ENCODE measurements around the gene PCP2. TPM values are rescaled to one million over a fixed set of nuclear protein-coding genes. Genes with fewer than 3 reads are reported as not detected.

The PCP2 gene
- 7.6 and 9.3 TPM in 2 replicates for total RNA-seq
- 9.5 TPM for total RNA-seq (2013)
- 5.6 and 6.5 TPM in 2 replicates for polyA plus RNA-seq
- polyA minus RNA-seq: 2.7 and 6.4 TPM in 2 replicates

DNA sequence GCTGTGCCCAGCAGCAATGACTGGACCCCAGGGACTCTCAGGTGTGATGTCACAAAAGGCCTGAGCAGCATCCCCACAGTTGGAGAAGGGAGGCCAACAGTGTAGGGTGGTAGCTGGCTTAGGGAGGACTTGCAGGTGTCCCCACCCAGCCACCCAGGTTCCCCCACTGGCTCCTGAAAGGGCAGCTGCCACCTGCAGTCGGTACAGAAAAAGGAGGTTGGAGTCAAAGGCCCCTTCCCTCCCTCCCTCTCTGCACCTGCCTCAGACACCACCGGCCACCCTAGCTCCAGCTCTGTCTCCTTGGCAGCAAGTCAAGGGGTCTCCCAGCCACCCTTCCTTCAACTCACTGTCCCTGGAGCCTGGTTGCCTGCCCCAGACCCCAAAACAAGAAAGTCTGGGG, at the start of gene PCP2:
Gene PCP2, minus strand, starts transcription at position 22 of the 400 bp plus-strand sequence. CDS start 262 bp downstream, outside the sequence.
- DNase-seq (no peak), ATAC-seq (ENCODE audit: low read depth) (no peak)
- Mint-ChIP-seq H3K4me1 (peaks cover 50% of the 10 kb centered on the region), H3K9me3 (ENCODE audit: insufficient read depth) (no peaks in the 10 kb centered on the region), H3K27me3 (no peaks in the 10 kb centered on the region), H3K27ac (no peak within 1 kb of the TSS), H3K4me3 (peak within 1 kb of the TSS; percentile 13)
- Histone ChIP-seq H3K27me3 (replicated peaks in 1 of 4; ENCODE audit: control extremely low read depth in 1 of 4, control insufficient read depth in 3 of 4, insufficient read depth in 4 of 4, low read length in 3 of 4) (no peaks in the 10 kb centered on the region), H3K79me2 (ENCODE audit: control insufficient read depth, insufficient read depth, low read length) (peaks cover 87% of the 10 kb centered on the region), H4K20me1 (ENCODE audit: control insufficient read depth, insufficient read depth, low read length, poor library complexity, severe bottlenecking) (peaks cover 2% of the 10 kb centered on the region), H3K4me1 (ENCODE audit: control insufficient read depth in 2 of 2, insufficient read depth in 2 of 2, low read length in 2 of 2) (peaks cover 29 to 37% of the 10 kb centered on the region in 2 donors), H3K27ac (ENCODE audit: low read length in 2 of 2) (no peak within 1 kb of the TSS), H3K9ac (ENCODE audit: low read length) (no peak within 1 kb of the TSS), H2AFZ (ENCODE audit: insufficient read depth, low read depth, low read length, poor library complexity, severe bottlenecking) (no peak within 1 kb of the TSS), H3K4me3 (ENCODE audit: control extremely low read depth in 1 of 5, extremely low read depth in 1 of 5, insufficient read depth in 1 of 5, low read depth in 2 of 5, low read length in 4 of 5) (no peak within 1 kb of the TSS), H3K9me3 (ENCODE audit: control extremely low read depth in 1 of 3, control insufficient read depth in 2 of 3, insufficient read depth in 1 of 3, low read length in 2 of 3) (peaks cover 0 to 10% (median 0%) of the 10 kb centered on the region in 3 donors), H3K4me2 (replicated peaks; ENCODE audit: low read depth, low read length, poor library complexity, severe bottlenecking) (no peak within 1 kb of the TSS), H3K36me3 (replicated peaks in 1 of 2; ENCODE audit: control extremely low read depth in 1 of 2, control insufficient read depth in 1 of 2, extremely low read depth in 1 of 2, insufficient read depth in 2 of 2, low read length in 1 of 2) (peaks cover 0 to 10% of the 10 kb centered on the region in 2 experiments)
- CTCF ChIA-PET: no interaction called here
- WGBS (ENCODE audit: insufficient coverage): 63% methylated on average over 2 of the region's 2 CpGs
- intact Hi-C loops (cut with micrococcal nuclease): no loop called here
- no peak for TF ChIP-seq CTCF (IDR thresholded peaks at IDR 0.05)
- TF ChIP-seq EZH2 (IDR thresholded peaks at IDR 0.05; ENCODE audit: borderline replicate concordance, insufficient read depth, low read depth, low read length, poor library complexity, severe bottlenecking): no peak
- POLR2A ChIA-PET: no interaction called here

- H3K27ac ChIP-seq (ENCODE audit: low read length in 2 of 2): peak overlapping the region; percentile 37 to 79
- H3K9ac ChIP-seq (ENCODE audit: low read length): peak overlapping the region; percentile 79
- WGBS (ENCODE audit: insufficient coverage): 93% methylated on average over 74 of the region's 74 CpGs
- POLR2A ChIA-PET: no interaction called here
- intact Hi-C loops (cut with micrococcal nuclease): loop anchor here (5.0 kb wide), 1 partner anchor 35 kb away; no protein-coding TSS in a partner anchor
- DNase-seq (peak; percentile 38), ATAC-seq (ENCODE audit: low read depth) (no peak)
- H3K4me2 ChIP-seq (replicated peaks; ENCODE audit: low read depth, low read length, poor library complexity, severe bottlenecking): peak overlapping the region; percentile 94
- H3K27me3 ChIP-seq (replicated peaks in 1 of 4; ENCODE audit: control extremely low read depth in 1 of 4, control insufficient read depth in 3 of 4, insufficient read depth in 4 of 4, low read length in 3 of 4): peaks cover 0 to 6% (median 0%) of the 10 kb centered on the region in 4 experiments
- H3K27ac Mint-ChIP-seq: peak overlapping the region; percentile 92
- peaks cover 38% of the 10 kb centered on the region for H4K20me1 ChIP-seq (ENCODE audit: control insufficient read depth, insufficient read depth, low read length, poor library complexity, severe bottlenecking)
- peak overlapping the region in 4 of 5 experiments; percentile 74 to 98 (median 96) for H3K4me3 ChIP-seq (ENCODE audit: control extremely low read depth in 1 of 5, extremely low read depth in 1 of 5, insufficient read depth in 1 of 5, low read depth in 2 of 5, low read length in 4 of 5)
- H3K9me3 Mint-ChIP-seq (ENCODE audit: insufficient read depth): no peaks in the 10 kb centered on the region
- peaks cover 0 to 24% of the 10 kb centered on the region in 2 experiments for H3K36me3 ChIP-seq (replicated peaks in 1 of 2; ENCODE audit: control extremely low read depth in 1 of 2, control insufficient read depth in 1 of 2, extremely low read depth in 1 of 2, insufficient read depth in 2 of 2, low read length in 1 of 2)
- H3K4me1 Mint-ChIP-seq: peaks cover 57% of the 10 kb centered on the region
- H2AFZ ChIP-seq (ENCODE audit: insufficient read depth, low read depth, low read length, poor library complexity, severe bottlenecking): peak overlapping the region; percentile 85
- no peak for TF ChIP-seq CTCF (IDR thresholded peaks at IDR 0.05)
- TF ChIP-seq EZH2 (IDR thresholded peaks at IDR 0.05; ENCODE audit: borderline replicate concordance, insufficient read depth, low read depth, low read length, poor library complexity, severe bottlenecking): no peak
- H3K4me3 Mint-ChIP-seq: peak overlapping the region; percentile 87
- H3K27me3 Mint-ChIP-seq: peaks cover 6% of the 10 kb centered on the region
- peaks cover 0 to 4% (median 0%) of the 10 kb centered on the region in 3 donors for H3K9me3 ChIP-seq (ENCODE audit: control extremely low read depth in 1 of 3, control insufficient read depth in 2 of 3, insufficient read depth in 1 of 3, low read length in 2 of 3)
- H3K4me1 ChIP-seq (ENCODE audit: control insufficient read depth in 2 of 2, insufficient read depth in 2 of 2, low read length in 2 of 2): peaks cover 23 to 30% of the 10 kb centered on the region in 2 donors
- H3K79me2 ChIP-seq (ENCODE audit: control insufficient read depth, insufficient read depth, low read length): peaks cover 32% of the 10 kb centered on the region
- CTCF ChIA-PET: interaction anchor here (0.5 to 5.4 kb wide), 4 partner anchors 113 to 173 kb away, joined by 4 to 145 read pairs (median 14); no protein-coding TSS in a partner anchor
Measured at GRCh38 chr19:7682175-7682855, 48.8 kb upstream of the PCP2 start.
